HG03442 (cell line): ENCODE data around the gene SPDYE2B.
"Not testable (repeated sequence)": the region's sequence is repeated elsewhere in the genome, so short reads cannot be mapped to it uniquely, and the experiment has no call there.

Experiments used
- ATAC-seq: cut with Tn5 transposase; IDR thresholded peaks from one replicate; pipeline ENCODE4 v1.9.1; 2021; ENCODE audit warnings: mild to moderate bottlenecking, moderate library complexity; ENCODE audit not compliant: unreplicated experiment

SPDYE2B gene

DNA sequence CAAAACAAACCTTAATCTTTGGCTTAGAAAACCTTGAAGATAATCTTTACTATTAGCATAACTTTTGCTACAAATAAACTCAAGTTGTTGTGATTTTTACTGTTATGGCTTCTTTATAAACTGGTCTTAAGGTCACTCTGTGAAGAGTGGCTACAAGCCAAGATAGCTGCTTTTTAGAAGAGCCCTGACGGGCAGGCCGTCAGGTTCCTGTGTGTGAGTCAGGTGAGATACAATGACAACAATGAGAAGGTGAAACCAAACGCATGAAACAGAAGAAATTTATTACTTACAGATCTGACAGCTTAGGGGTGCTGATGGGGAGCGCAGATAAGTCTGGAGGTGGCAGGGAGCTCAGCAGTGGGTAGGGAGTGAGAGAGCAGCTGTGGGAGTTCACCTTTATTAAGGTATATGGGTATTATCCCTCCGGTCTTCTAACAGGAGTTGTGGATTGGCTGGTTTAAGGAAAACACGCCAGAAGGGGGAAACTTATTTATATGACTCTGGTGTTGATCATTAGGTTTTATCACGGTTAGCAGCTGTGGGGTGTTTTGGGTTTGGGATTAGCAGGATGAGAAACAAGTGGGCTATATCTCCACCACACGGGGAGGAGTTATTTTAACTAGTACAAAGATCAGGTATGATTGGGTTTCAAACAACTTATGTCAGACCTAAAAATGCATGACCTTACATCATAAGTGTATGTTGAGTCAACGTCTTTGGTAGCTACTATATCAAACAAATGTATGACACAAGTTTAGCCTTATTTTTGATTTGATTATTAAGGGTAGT, 49.0 kb downstream of the SPDYE2B start:
- not testable (repeated sequence) for ATAC-seq
